H1 (cell line): ENCODE results near the gene SLU7. TPM values are rescaled to one million over a fixed set of nuclear protein-coding genes. Genes with fewer than 3 reads are reported as not detected.

Source experiments
- CTCF ChIA-PET: fragments of 300-600 bp; sonication (Branson Sonifier 250); formaldehyde crosslinking; loops from one replicate; lab custom pipeline; 2021; ENCODE audit not compliant: partially characterized antibody; lab: Charles Lee
- POLR2A ChIA-PET: fragments of 300-600 bp; sonication (Branson Sonifier 250); formaldehyde crosslinking; loops from one replicate; lab custom pipeline; 2021; ENCODE audit warnings: inconsistent platforms; ENCODE audit not compliant: partially characterized antibody; lab: Charles Lee
- DNase-seq, 2 experiments: peaks; one replicate each; pipeline versions ENCODE4 v3.0.0 to v3.0.0-alpha.2; 2010 to 2022; ENCODE audit warnings: low spot score in 2 of 2, low read depth in 1 of 2, mixed read lengths in 1 of 2
- FAIRE-seq: peaks from 2 replicates; lab custom pipeline; 2011; peaks lifted over from hg19 to GRCh38; lab: Jason Lieb, UNC
- H2AFZ ChIP-seq: 2 replicates; pipeline ENCODE4 v1.8.1; 2012; ENCODE audit warnings: low read length, inconsistent platforms
- H2AK5ac ChIP-seq: 2 replicates; pipeline ENCODE4 v1.6.1; 2013; ENCODE audit warnings: low read depth, low read length
- H2BK120ac ChIP-seq: replicated peaks from 2 replicates; pipeline ENCODE3; 2013; ENCODE audit warnings: low read depth, low read length, inconsistent platforms
- H2BK12ac ChIP-seq: 2 replicates; pipeline ENCODE4 v1.6.1; 2013; ENCODE audit warnings: low read depth, low read length
- H2BK15ac ChIP-seq: 2 replicates; pipeline ENCODE4 v1.6.1; 2013; ENCODE audit warnings: low read length
- H2BK20ac ChIP-seq: 2 replicates; pipeline ENCODE4 v1.6.1; 2013; ENCODE audit warnings: low read length
- H2BK5ac ChIP-seq: 2 replicates; pipeline ENCODE4 v1.6.1; 2013; ENCODE audit warnings: low read depth, low read length
- H3K14ac ChIP-seq: 2 replicates; pipeline ENCODE4 v1.6.1; 2013; ENCODE audit warnings: inconsistent platforms; ENCODE audit not compliant: insufficient read length
- H3K18ac ChIP-seq: 2 replicates; pipeline ENCODE4 v1.6.1; 2013; ENCODE audit warnings: low read length; ENCODE audit errors: extremely low read depth
- H3K23ac ChIP-seq: 2 replicates; pipeline ENCODE4 v1.6.1; 2013; ENCODE audit warnings: inconsistent platforms; ENCODE audit not compliant: insufficient read length
- H3K23me2 ChIP-seq: 2 replicates; pipeline ENCODE4 v1.6.1; 2013; ENCODE audit warnings: low read depth, low read length
- H3K27ac ChIP-seq: 2 replicates; pipeline ENCODE4 v1.6.1; 2011; ENCODE audit warnings: low read depth, low read length, inconsistent platforms
- H3K27me3 ChIP-seq, 4 experiments: replicated peaks in 1 of 4; 1 replicate in 1 of 4; 2 replicates in 3 of 4; pipeline versions ENCODE4 v1.6.1 to v1.8.1; 2011 to 2013; ENCODE audit warnings: low read length in 3 of 4, mild to moderate bottlenecking in 3 of 4, inconsistent platforms in 2 of 4, mixed read lengths in 2 of 4, moderate library complexity in 1 of 4; ENCODE audit not compliant: control insufficient read depth in 3 of 4, insufficient read depth in 3 of 4; ENCODE audit errors: extremely low read depth in 1 of 4
- H3K36me3 ChIP-seq, 4 experiments: 2 replicates each; pipeline versions ENCODE4 v1.6.1 to v1.8.1; 2011 to 2013; ENCODE audit warnings: mild to moderate bottlenecking in 4 of 4, low read length in 3 of 4, moderate library complexity in 2 of 4, control low read depth in 1 of 4, inconsistent platforms in 1 of 4; ENCODE audit not compliant: insufficient read depth in 4 of 4, control insufficient read depth in 2 of 4
- H3K4ac ChIP-seq: replicated peaks from 2 replicates; pipeline ENCODE3; 2013; ENCODE audit warnings: low read length, low read depth, mixed read lengths, inconsistent platforms; ENCODE audit not compliant: insufficient read length
- H3K4me1 ChIP-seq, 4 experiments: replicated peaks in 1 of 4; 1 replicate in 1 of 4; 2 replicates in 3 of 4; pipeline versions ENCODE4 v1.6.1 to v1.8.1; 2011 to 2013; ENCODE audit warnings: low read length in 3 of 4, inconsistent platforms in 2 of 4, mixed read lengths in 1 of 4; ENCODE audit not compliant: insufficient read depth in 4 of 4, control insufficient read depth in 3 of 4
- H3K4me2 ChIP-seq, 2 experiments: 2 replicates each; pipeline versions ENCODE4 v1.6.1 to v1.8.1; 2011 to 2013; ENCODE audit warnings: low read depth in 2 of 2, low read length in 2 of 2, control low read depth in 1 of 2, inconsistent platforms in 1 of 2, mild to moderate bottlenecking in 1 of 2; ENCODE audit not compliant: insufficient read depth in 1 of 2
- H3K4me3 ChIP-seq, 4 experiments: fragments of 200-600, 300-600 bp in 1 of 4; sonication (generic), shearing (Covaris generic), sonication (Bioruptor Twin) in 1 of 4; 2 replicates each; pipeline versions ENCODE4 v1.5.1 to v1.8.1; 2011 to 2016; ENCODE audit warnings: low read length in 4 of 4, low read depth in 3 of 4, control low read depth in 2 of 4, inconsistent platforms in 2 of 4, mild to moderate bottlenecking in 2 of 4, mixed read lengths in 1 of 4, moderate library complexity in 1 of 4; ENCODE audit not compliant: insufficient read depth in 2 of 4; ENCODE audit errors: extremely low read depth in 1 of 4
- H3K56ac ChIP-seq: replicated peaks from 2 replicates; pipeline ENCODE3; 2013; ENCODE audit warnings: low read depth, mild to moderate bottlenecking, mixed read lengths, low read length, inconsistent platforms; ENCODE audit not compliant: insufficient read length
- H3K79me1 ChIP-seq: 2 replicates; pipeline ENCODE4 v1.6.1; 2013; ENCODE audit warnings: low read depth, low read length, control low read depth
- H3K79me2 ChIP-seq, 2 experiments: 2 replicates each; pipeline versions ENCODE4 v1.6.1 to v1.8.1; 2012 to 2013; ENCODE audit warnings: low read length in 2 of 2, mild to moderate bottlenecking in 2 of 2, inconsistent platforms in 1 of 2; ENCODE audit not compliant: insufficient read depth in 2 of 2, control insufficient read depth in 1 of 2
- H3K9ac ChIP-seq, 4 experiments: replicated peaks in 1 of 4; 1 replicate in 1 of 4; 2 replicates in 3 of 4; pipeline versions ENCODE4 v1.6.1 to v1.8.1; 2011 to 2013; ENCODE audit warnings: low read depth in 3 of 4, low read length in 3 of 4, control low read depth in 2 of 4, mild to moderate bottlenecking in 2 of 4, moderate library complexity in 2 of 4, inconsistent platforms in 1 of 4; ENCODE audit errors: extremely low read depth in 1 of 4
- H3K9me3 ChIP-seq, 2 experiments: 2 replicates each; pipeline versions ENCODE4 v1.6.1 to v1.8.1; 2012 to 2013; ENCODE audit warnings: mild to moderate bottlenecking in 2 of 2, moderate library complexity in 2 of 2, control low read depth in 1 of 2, inconsistent platforms in 1 of 2, low read depth in 1 of 2, low read length in 1 of 2, mixed read lengths in 1 of 2; ENCODE audit not compliant: insufficient read depth in 2 of 2
- H4K20me1 ChIP-seq, 2 experiments: replicated peaks in 1 of 2; 2 replicates each; pipeline versions ENCODE3 to v1.8.1; 2011 to 2013; ENCODE audit warnings: inconsistent platforms in 2 of 2, low read length in 2 of 2, mild to moderate bottlenecking in 1 of 2; ENCODE audit not compliant: insufficient read depth in 2 of 2, control insufficient read depth in 1 of 2
- H4K5ac ChIP-seq: 2 replicates; pipeline ENCODE4 v1.6.1; 2013; ENCODE audit warnings: low read length, low read depth, mixed read lengths, inconsistent platforms; ENCODE audit not compliant: insufficient read length
- H4K8ac ChIP-seq: 2 replicates; pipeline ENCODE4 v1.8.0; 2013; ENCODE audit warnings: mild to moderate bottlenecking, moderate library complexity, low read length, inconsistent platforms; ENCODE audit not compliant: insufficient read depth; ENCODE audit errors: extremely low read depth
- H4K91ac ChIP-seq: replicated peaks from 2 replicates; pipeline ENCODE3; 2013; ENCODE audit warnings: low read length, mixed read lengths, inconsistent platforms; ENCODE audit not compliant: insufficient read length
- EP300 ChIP-seq, 2 experiments: IDR thresholded peaks; 1 replicate in 1 of 2; 2 replicates in 1 of 2; pipeline ENCODE4 v1.6.1; 2011 to 2012; ENCODE audit warnings: low read depth in 2 of 2, low read length in 2 of 2, mild to moderate bottlenecking in 2 of 2, borderline replicate concordance in 1 of 2, inconsistent platforms in 1 of 2, moderate library complexity in 1 of 2
- POLR2AphosphoS5 ChIP-seq: IDR thresholded peaks from 2 replicates; pipeline ENCODE4 v1.6.1; 2011; ENCODE audit warnings: low read depth, low read length
- SAP30 ChIP-seq: fragments of 300-600 bp; sonication (generic); IDR thresholded peaks from 2 replicates; pipeline ENCODE4 v1.7.1; 2012; ENCODE audit warnings: low read length, moderate library complexity, mild to moderate bottlenecking, inconsistent platforms; ENCODE audit not compliant: insufficient read depth, insufficient replicate concordance
- SIRT6 ChIP-seq: IDR thresholded peaks from one replicate; pipeline ENCODE4 v1.7.1; 2012; ENCODE audit warnings: low read length, inconsistent platforms
- SP2 ChIP-seq: IDR thresholded peaks from 2 replicates; pipeline ENCODE4 v1.6.1; 2012; ENCODE audit warnings: mild to moderate bottlenecking, low read length, inconsistent platforms
- TEAD4 ChIP-seq: IDR thresholded peaks from 2 replicates; pipeline ENCODE4 v1.6.1; 2012; ENCODE audit warnings: low read depth, low read length, inconsistent platforms, mixed read lengths
- WGBS, 2 experiments: shearing (Covaris generic) in 1 of 2; methylation state at CpG; one replicate each; pipeline versions ENCODE4 v1.1.6 to v1.1.7; 2013 to 2015; ENCODE audit warnings: low lambda C conversion rate in 2 of 2, mixed read lengths in 2 of 2, inconsistent platforms in 1 of 2, low coverage in 1 of 2, missing lambda C conversion rate in 1 of 2; ENCODE audit not compliant: insufficient replicate concordance in 2 of 2, insufficient coverage in 1 of 2, insufficient read length in 1 of 2; ENCODE audit errors: extremely low coverage in 1 of 2, missing lambda C conversion rate in 1 of 2; 5-methylcytosine and 5-hydroxymethylcytosine counted together
- polyA plus RNA-seq, 7 experiments: library from polyadenylated mRNA; depleted of rRNA in 3 of 7; stranded (reverse) in 5 of 7; unstranded in 2 of 7; fragments of >200 nt in 5 of 7; fragments of 200-250 nt in 2 of 7; gene quantifications; 1 replicate in 5 of 7; 2 replicates in 1 of 7; 4 replicates in 1 of 7; pipeline versions ENCODE4 v1.2.1 to v1.2.3, GENCODE V29; 2011 to 2013; ENCODE audit warnings: missing spikeins in 2 of 7, mixed read lengths in 2 of 7
- total RNA-seq: library from RNA; stranded (reverse); fragmentation: NEBNext Ultra II Directional; extraction: Animal tissue kit (Norgen Biotek cat#: 25700); gene quantifications from 2 replicates; pipeline ENCODE4 v1.2.1, GENCODE V29; 2021

The SLU7 gene
- total and polyA plus RNA-seq, 2 of the 8 experiments (the other 6 are each of a cell fraction or from before 2014, with no cell fraction given): 6.0 to 34.1 TPM

DNA sequence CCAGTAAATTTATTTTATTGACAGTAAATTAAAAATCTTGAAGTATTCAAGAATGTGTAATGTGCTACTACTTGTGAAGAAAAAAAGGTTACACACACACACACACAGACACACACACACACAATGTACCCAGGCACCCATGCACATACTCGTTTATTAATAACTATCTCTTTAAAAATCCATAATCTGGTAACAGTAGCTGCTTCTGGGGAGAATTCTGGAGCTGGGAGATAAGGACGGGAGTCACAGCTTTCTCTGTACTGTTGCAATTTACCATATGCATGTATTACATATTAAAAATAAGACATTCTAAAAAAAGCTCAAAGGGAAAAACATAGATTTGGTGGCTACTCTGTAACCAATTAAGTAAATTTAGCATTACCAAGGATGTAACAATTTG is 40.6 kb downstream of the SLU7 start:
- no peak overlapping the region for H3K4ac ChIP-seq
- H3K4me1 ChIP-seq: no peaks in the 10 kb centered on the region
- H2BK5ac ChIP-seq: no peak overlapping the region
- no peaks in the 10 kb centered on the region for H3K79me1 ChIP-seq
- no peak overlapping the region for H2BK20ac ChIP-seq
- no peak overlapping the region for H4K5ac ChIP-seq
- no peak for TF ChIP-seq SIRT6
- no peak for TF ChIP-seq EP300 (IDR thresholded peaks at IDR 0.05; ENCODE audit: borderline replicate concordance in 1 of 2, low read depth in 2 of 2, low read length in 2 of 2)
- no peak for TF ChIP-seq SP2
- TF ChIP-seq POLR2AphosphoS5: no peak
- no peak for TF ChIP-seq TEAD4
- TF ChIP-seq SAP30: no peak
- H3K18ac ChIP-seq: no peak overlapping the region
- POLR2A ChIA-PET: interaction anchor here (0.7 kb wide), 1 partner anchor 135 kb away, joined by 3 read pairs; no protein-coding TSS in a partner anchor
- H2BK15ac ChIP-seq: no peak overlapping the region
- H3K9ac ChIP-seq: peak overlapping the region in 1 of 4 experiments; percentile 34; a peak in 1 of 7 replicates
- no peaks in the 10 kb centered on the region for H4K20me1 ChIP-seq
- no peak overlapping the region for H3K27ac ChIP-seq
- H3K23me2 ChIP-seq: no peaks in the 10 kb centered on the region
- no peaks in the 10 kb centered on the region for H3K36me3 ChIP-seq
- no peak overlapping the region for H3K23ac ChIP-seq
- H2AFZ ChIP-seq: no peak overlapping the region
- no peak for DNase-seq
- no peak overlapping the region for H3K4me2 ChIP-seq
- no peak overlapping the region for H4K8ac ChIP-seq
- H3K27me3 ChIP-seq: no peaks in the 10 kb centered on the region
- H3K9me3 ChIP-seq: no peaks in the 10 kb centered on the region
- H3K14ac ChIP-seq: no peak overlapping the region
- no peak overlapping the region for H2AK5ac ChIP-seq
- H2BK120ac ChIP-seq: no peak overlapping the region
- no peak overlapping the region for H3K4me3 ChIP-seq
- CTCF ChIA-PET: interaction anchor here (1.8 kb wide), 1 partner anchor 12 kb away, joined by 7 read pairs; no protein-coding TSS in a partner anchor
- H3K79me2 ChIP-seq: no peaks in the 10 kb centered on the region
- no peak overlapping the region for H4K91ac ChIP-seq
- 84% methylated on average over 2 of the region's 2 CpGs; no CpG with 5 or more reads in 1 of the 2 experiments for WGBS, 2 experiments
- no peak overlapping the region for H2BK12ac ChIP-seq
- no peak for FAIRE-seq
- no peak overlapping the region for H3K56ac ChIP-seq
